Heart left ventricle (tissue), 16 donors: Measurements from ENCODE around the gene CREBL2. TPM values are rescaled to one million over a fixed set of nuclear protein-coding genes. Genes with fewer than 3 reads are reported as not detected.

Experiments
- ATAC-seq, 4 donors: fragments of 200-7000 bp; cut with Tn5 transposase; one replicate each; pipeline ENCODE4 v1.9.1; 2020 to 2022; ENCODE audit warnings: moderate library complexity in 4 of 4, mild to moderate bottlenecking in 3 of 4, moderate number of reproducible peaks in 1 of 4
- DNase-seq, 5 donors: peaks; one replicate each; pipeline ENCODE4 v3.0.0-alpha.2; 2020
- H3K27ac ChIP-seq, 12 donors: fragments of 200-600 bp; sonication (generic) in 4 of 12; one replicate each; pipeline versions ENCODE4 v1.5.0 to v1.8.0; 2016 to 2022; ENCODE audit warnings: mild to moderate bottlenecking in 2 of 12
- H3K27me3 ChIP-seq, 9 donors: fragments of 200-600 bp; sonication (generic) in 2 of 9; one replicate each; pipeline versions ENCODE4 v1.5.1 to v1.8.0; 2016 to 2022; ENCODE audit warnings: mild to moderate bottlenecking in 3 of 9
- H3K36me3 ChIP-seq, 9 donors: fragments of 200-600 bp; sonication (generic) in 2 of 9; one replicate each; pipeline versions ENCODE4 v1.5.0 to v1.8.0; 2018 to 2022; ENCODE audit warnings: mild to moderate bottlenecking in 2 of 9
- H3K4me1 ChIP-seq, 12 donors: fragments of 200-600 bp; sonication (generic) in 4 of 12; one replicate each; pipeline versions ENCODE4 v1.5.0 to v1.8.0; 2016 to 2022; ENCODE audit warnings: mild to moderate bottlenecking in 3 of 12
- H3K4me3 ChIP-seq, 12 donors: fragments of 200-600 bp; sonication (generic) in 4 of 12; one replicate each; pipeline versions ENCODE4 v1.5.0 to v1.8.0; 2017 to 2022; ENCODE audit warnings: mild to moderate bottlenecking in 9 of 12, moderate library complexity in 4 of 12
- H3K9me3 ChIP-seq, 12 donors: fragments of 200-600 bp; sonication (generic) in 4 of 12; one replicate each; pipeline versions ENCODE4 v1.5.0 to v1.8.0; 2016 to 2022; ENCODE audit warnings: mild to moderate bottlenecking in 1 of 12
- CTCF ChIP-seq, 12 donors: fragments of 200-600 bp; sonication (generic) in 4 of 12; IDR thresholded peaks; one replicate each; pipeline versions ENCODE4 v1.5.0 to v1.8.0; 2018 to 2022; ENCODE audit warnings: antibody characterized with exemption in 12 of 12, mild to moderate bottlenecking in 5 of 12
- POLR2A ChIP-seq, 2 donors: fragments of 450-650 bp; IDR thresholded peaks; one replicate each; pipeline ENCODE4 v1.6.1; 2017; ENCODE audit warnings: antibody characterized with exemption in 2 of 2, mild to moderate bottlenecking in 2 of 2, moderate library complexity in 2 of 2
- WGBS, 4 donors: extraction: QIAGEN DNeasy Blood & Tissue Kit in 2 of 4; methylation state at CpG; one replicate each; pipeline versions ENCODE4 v1.1.5 to v1.1.7; 2013 to 2018; 5-methylcytosine and 5-hydroxymethylcytosine counted together
- intact Hi-C, 10 donors: fragments of 100-400 bp; cut with DNase I; formaldehyde crosslinking; loops; one replicate each; pipeline versions ENCODE4 v1.11.1 to v1.14.2; 2022
- polyA plus RNA-seq, 2 donors: library from polyadenylated mRNA; stranded (reverse); fragments of 200-250 nt; gene quantifications; one replicate each; pipeline ENCODE4 v1.2.3, GENCODE V29; 2013
- total RNA-seq, 9 donors: library from RNA; depleted of rRNA in 2 of 9; stranded (reverse); fragments of >200 nt in 2 of 9; fragmentation: NEBNext Ultra II Directional in 3 of 9; extraction: Animal tissue kit (Norgen Biotek cat#: 25700) in 3 of 9; gene quantifications; one replicate each; pipeline versions ENCODE4 v1.1.0 to v1.2.4, GENCODE V29; 2016 to 2023
- donor health status: ischemic (EF 13 %, LVEDD 7.1; RV severe dilation, severe dysfunction).
- donor health status: healthy with polysubstance abuse.
- donor health status: DM: no; HTN: yes; CAD: no.
- donor health status: DM: no; HTN: no; CAD: no.
- donor health status: ischemic (EF 25% LVEDD 6.9; RV normal size, moderate dysfunction).
- donor health status: ischemic (EF 25% LVEDD 5.7; RV mildly dilated, moderate dysfunction).
- donor health status: healthy.
- donor health status: DM: yes; HTN: yes; CAD: no.
- donor health status: ischemic (EF 35%, LVEDD 5.7; RV mildly dilated, moderate dysfunction).
- donor health status: nonischemic (EF 11% LVEDD 7.7; RV severe dilation, severe dysfunction).
- donor health status: DM: yes; HTN: yes; CAD: no.
- donor health status: PGD.
- donor health status: ischemic (EF 29% LVEDD 5.4; RV normal size, mild dysfunction).
- donor health status: nonischemic (EF 23%, LVEDD 6.1; RV moderate dilation, normal function).

CREBL2 gene
- total and polyA plus RNA-seq, 11 donors, result 8.8 to 30.0 (median 17.8) TPM

GRCh38 chr12:12685305-12685704, 73.6 kb downstream of the CREBL2 start:
- 45 to 67% (median 52%) methylated on average over 4 of the region's 4 CpGs for WGBS, 4 donors
- H3K9me3 ChIP-seq, result no peaks in the 10 kb centered on the region
- no peak for ATAC-seq
- H3K27ac ChIP-seq, result no peak overlapping the region
- H3K36me3 ChIP-seq, result no peaks in the 10 kb centered on the region
- peaks cover 0 to 7% (median 0%) of the 10 kb centered on the region in 12 donors for H3K4me1 ChIP-seq
- DNase-seq, result no peak
- intact Hi-C loops, result no loop called here
- no peaks in the 10 kb centered on the region for H3K27me3 ChIP-seq
- TF ChIP-seq POLR2A (IDR thresholded peaks at IDR 0.05) (no peak), CTCF (IDR thresholded peaks at IDR 0.05) (no peak)
- H3K4me3 ChIP-seq, result no peak overlapping the region

DNA sequence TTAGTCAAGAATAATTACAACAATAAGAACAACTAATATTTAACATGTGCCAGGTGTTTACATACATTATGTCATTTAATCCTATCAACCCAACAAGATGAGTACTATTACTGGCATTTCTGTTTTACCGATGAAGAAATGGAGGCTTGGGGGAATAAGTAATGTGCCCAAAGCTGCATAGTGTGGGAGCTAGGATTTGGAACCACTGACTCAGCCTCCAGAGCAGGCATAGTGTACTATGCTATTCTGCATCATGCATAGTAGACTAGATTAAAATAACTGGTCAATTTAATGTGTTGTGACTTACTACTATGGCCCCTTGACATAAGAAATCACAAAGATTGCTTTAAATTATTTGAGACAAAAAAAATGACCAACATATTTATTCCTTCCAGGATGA, 74.8 kb downstream of the CREBL2 start:
- Histone ChIP-seq H3K27me3 (no peaks in the 10 kb centered on the region), H3K9me3 (no peaks in the 10 kb centered on the region), H3K4me1 (peaks cover 0 to 7% (median 0%) of the 10 kb centered on the region in 12 donors), H3K27ac (no peak overlapping the region), H3K4me3 (no peak overlapping the region), H3K36me3 (no peaks in the 10 kb centered on the region)
- 93 to 97% (median 95%) methylated on average over 1 of the region's 1 CpG for WGBS, 4 donors
- no peak for ATAC-seq
- intact Hi-C loops, result no loop called here
- TF ChIP-seq POLR2A (IDR thresholded peaks at IDR 0.05) (no peak), CTCF (IDR thresholded peaks at IDR 0.05) (no peak)
- no peak for DNase-seq

DNA sequence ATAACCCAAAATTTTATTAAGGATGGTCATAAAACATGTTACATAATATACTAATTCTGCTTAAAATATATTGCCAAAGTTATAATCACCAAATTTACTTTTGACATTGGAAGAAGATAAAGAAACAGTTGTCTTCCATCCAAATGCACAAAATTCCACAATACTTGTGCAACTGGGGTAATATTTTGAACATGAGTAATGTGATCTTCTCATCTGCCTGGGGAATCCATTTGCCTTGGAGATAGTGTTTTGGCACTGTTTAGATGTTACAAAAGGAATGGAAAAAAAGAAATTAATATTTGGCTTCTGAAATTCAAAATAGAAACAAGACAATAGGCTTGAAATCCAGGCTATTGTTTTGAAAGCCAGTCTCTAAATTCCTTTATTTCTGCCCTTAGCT, 75.2 kb downstream of the CREBL2 start:
- H3K4me1 ChIP-seq, result peaks cover 0 to 7% (median 0%) of the 10 kb centered on the region in 12 donors
- H3K27ac ChIP-seq, result no peak overlapping the region
- H3K36me3 ChIP-seq, result no peaks in the 10 kb centered on the region
- no peak overlapping the region for H3K4me3 ChIP-seq
- H3K27me3 ChIP-seq, result no peaks in the 10 kb centered on the region
- DNase-seq, result no peak
- TF ChIP-seq POLR2A (IDR thresholded peaks at IDR 0.05) (no peak), CTCF (IDR thresholded peaks at IDR 0.05) (no peak)
- no peaks in the 10 kb centered on the region for H3K9me3 ChIP-seq
- intact Hi-C loops, result no loop called here
- ATAC-seq, result no peak

DNA sequence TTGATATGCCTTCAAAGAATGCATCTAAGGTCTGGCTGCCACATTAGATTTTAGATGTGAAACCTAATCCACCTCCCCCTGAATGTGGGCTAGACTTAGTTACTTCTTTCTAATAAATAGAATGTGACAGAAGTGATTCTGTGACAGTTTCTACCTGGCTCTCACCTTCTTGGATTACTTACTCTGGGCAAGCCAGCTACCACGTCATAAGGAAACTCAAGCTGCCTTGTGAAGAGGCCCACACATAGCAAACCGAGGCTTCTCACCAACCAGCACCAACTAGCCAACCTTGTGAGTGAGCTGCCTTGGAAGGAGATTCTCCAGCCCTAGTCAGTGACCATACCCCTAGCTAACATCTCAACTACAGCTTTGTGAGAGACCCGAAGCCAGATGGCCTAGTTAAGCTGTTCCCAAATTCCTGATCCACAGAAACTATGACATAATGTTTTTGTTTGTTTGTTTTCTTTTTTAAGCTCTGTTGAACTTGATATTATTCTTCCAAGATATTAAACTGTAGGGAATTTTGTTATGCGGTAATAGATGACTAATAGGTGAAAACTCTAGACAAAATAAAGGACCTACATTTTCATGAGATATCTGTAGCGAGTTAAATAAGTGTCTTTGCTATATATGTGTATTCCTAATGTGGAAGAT, 78.1 kb downstream of the CREBL2 start:
- Histone ChIP-seq H3K4me1 (no peaks in the 10 kb centered on the region), H3K27ac (no peak overlapping the region), H3K4me3 (no peak overlapping the region), H3K27me3 (no peaks in the 10 kb centered on the region), H3K36me3 (no peaks in the 10 kb centered on the region), H3K9me3 (no peaks in the 10 kb centered on the region)
- DNase-seq, result no peak
- no peak for ATAC-seq
- TF ChIP-seq POLR2A (IDR thresholded peaks at IDR 0.05) (no peak), CTCF (IDR thresholded peaks at IDR 0.05) (no peak)
- intact Hi-C loops, result loop anchor here in 1 of 10 donors (10.0 kb wide), 1 partner anchor 125 kb away; the partner anchor contains the start of gene DUSP16
- 77 to 88% (median 77%) methylated on average over 5 of the region's 5 CpGs for WGBS, 4 donors
